ENCODE measurements around the gene MUC2.

MUC2 gene

DNA sequence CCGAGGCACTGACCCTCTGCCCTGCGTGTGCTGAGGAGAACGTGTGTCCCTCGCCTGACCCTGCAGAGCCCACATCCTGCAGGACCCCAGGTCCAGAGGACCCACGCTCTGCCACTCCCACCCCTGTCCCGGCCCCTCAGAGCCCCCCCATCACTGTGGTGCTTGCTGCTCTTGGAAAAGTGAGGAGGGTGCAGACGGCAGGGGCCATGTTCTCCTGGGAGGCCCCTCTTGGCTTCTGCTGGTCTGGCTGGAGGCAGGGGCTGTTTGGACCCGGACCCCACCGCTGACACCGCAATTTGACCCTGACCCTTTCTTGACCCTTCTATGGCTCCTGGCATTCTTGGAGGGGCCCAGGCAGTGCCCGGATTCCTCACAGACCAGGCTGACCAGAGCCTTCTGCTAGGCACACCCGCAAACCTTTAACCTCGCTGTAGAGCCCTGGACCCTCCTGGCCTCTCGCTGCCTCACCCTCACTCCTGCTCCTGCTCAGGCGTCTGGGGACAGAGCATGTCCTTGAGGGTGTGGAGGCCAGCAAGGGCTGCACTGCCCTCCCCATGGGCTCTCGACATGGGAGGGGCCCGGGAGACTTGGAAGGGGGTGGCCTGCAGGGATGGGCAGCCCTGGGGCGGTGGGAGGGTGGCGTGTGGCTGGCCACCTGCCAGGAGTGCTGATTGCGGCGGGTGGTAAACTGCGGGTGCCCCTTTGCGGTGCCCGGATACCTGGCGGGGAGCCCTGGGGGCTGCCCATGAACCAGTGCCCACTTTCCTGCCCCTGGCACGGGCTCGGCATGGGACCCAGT lies 46.1 kb downstream of the MUC2 start:
- no peak for DNase-seq (ENCODE audit: low read depth in 2 of 2)

DNA sequence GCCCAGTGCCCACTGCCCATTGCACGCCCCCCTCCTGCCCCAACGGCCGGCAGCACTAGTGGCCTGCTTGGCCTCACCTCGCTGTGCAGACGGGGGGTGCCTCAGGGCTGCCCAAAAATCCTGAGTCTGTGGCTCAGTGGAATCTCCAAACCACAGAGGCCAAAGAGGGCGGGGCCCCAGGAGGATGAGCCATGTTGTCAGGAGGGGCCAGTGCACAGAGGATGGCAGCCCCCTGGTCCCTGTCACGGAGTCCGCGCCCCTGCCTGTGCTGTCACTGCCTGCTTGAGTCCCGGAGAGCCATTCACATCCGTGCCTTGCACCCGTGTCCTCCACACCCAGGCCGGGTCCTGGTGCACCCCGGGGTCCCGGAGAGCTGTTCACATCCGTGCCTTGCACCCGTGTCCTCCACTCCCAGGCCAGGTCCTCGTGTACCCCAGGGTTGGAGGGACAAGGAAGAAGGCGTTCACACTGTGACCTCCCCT lies 46.7 kb downstream of the MUC2 start:
- no peak for DNase-seq (ENCODE audit: low read depth in 2 of 2)

DNA sequence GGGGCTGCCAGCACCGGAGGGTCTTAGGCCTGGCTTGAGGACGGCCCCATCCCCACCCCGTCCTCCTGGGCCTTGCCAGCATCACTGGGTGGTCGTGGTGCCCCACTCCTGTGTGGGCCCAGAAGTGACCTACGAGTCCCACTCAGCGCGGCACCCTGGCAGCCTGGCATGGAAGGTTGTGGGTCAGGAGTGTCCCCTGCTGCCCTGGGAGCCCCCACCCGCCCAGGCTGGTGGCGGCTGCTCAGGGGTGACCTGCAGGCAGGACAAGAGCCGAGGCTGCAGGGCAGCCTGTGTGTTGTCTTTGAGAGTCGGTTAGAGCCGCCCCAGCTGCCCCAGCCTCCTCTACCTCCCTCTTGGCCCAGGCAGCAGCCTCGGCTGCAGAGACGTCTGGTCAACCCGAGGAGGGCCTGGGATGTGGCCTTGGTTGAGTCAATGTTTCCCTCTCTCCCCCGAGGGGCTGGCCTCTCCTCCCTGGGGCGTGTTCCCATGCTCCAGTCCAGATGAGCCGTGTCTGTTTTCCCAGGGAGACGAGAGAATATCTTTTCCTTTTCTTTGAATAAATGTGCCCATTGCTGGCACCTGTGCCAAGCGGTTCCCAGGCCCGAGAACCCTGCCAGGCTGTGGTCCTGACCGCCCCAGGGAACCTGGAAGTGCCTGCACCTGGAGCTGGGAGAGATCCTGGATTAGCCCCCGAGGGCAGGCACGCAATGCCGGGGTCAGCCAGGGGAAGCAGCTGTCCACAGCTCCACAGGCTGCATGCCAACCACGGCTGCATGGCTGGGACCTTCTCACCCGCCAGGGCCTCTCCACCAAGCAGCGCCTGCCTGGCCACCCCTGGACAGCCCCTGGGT lies 47.4 kb downstream of the MUC2 start:
- DNase-seq (ENCODE audit: low read depth in 2 of 2): no peak

DNA sequence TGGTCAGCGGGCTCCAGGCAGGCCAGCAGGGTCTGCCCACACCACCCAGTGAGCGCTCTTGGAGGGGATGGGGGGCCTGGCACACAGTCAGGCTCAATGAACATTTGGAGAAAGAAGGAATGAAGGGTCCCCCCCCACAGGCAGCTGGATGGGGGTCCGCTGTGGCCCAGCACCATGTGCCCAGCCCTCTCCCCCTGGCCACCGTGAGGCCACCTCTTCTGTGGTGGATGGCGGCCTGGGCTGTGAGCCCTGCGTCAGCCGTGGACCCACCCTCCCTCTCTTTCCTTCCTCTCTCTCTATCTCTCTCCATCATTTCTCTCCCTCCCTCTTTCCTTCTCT lies 48.0 kb downstream of the MUC2 start:
- no peak for DNase-seq (ENCODE audit: low read depth in 2 of 2)

DNA sequence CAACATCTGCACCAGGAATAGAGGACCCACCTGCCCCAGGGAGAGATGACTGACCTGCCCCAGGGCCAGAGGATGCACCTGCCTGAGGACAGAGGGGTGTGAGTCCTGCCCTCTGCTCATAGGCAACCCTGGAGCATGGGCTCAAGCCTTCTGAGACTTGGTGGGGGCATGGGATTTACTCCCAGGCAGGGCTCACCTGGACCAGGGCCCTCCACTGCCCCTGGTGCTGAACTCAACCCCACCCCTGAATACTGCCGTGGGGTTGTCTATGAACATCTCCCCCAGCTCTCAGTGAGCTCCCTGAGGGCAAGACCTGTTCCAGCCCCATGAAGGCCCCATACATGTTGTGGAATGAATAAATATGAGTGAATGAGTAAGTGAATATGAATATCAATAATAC lies 49.3 kb downstream of the MUC2 start:
- DNase-seq (ENCODE audit: low read depth in 2 of 2): no peak

Measured in activated CD8-positive, alpha-beta memory T cell treated with anti-CD3 and anti-CD28 coated beads for 4 hours (primary cell).